Epithelial cell of proximal tubule (primary cell): ENCODE results near the gene KLHL21. TPM values are rescaled to one million over a fixed set of nuclear protein-coding genes. Genes with fewer than 3 reads are reported as not detected.

Experiments used
- DNase-seq: peaks from one replicate; pipeline ENCODE4 v3.0.0-alpha.2; 2011; ENCODE audit warnings: low read depth
- H3K4me3 ChIP-seq: 2 replicates; pipeline ENCODE4 v1.5.1; 2011; ENCODE audit warnings: low read depth, mild to moderate bottlenecking, low read length
- CTCF ChIP-seq: conservative IDR thresholded peaks from 2 replicates; pipeline ENCODE4 v1.5.1; 2012; ENCODE audit warnings: low read depth, mild to moderate bottlenecking, low read length
- total RNA-seq: library from RNA; depleted of rRNA; stranded (reverse); fragments of >200 nt; gene quantifications from 2 replicates; pipeline ENCODE4 v1.2.3, GENCODE V29; 2015

KLHL21 gene
- total RNA-seq, 1 donor from 2014 or later, result 28.1 TPM

GRCh38 chr1:6587261-6588005 lies 15.2 kb downstream of the KLHL21 start:
- H3K4me3 ChIP-seq, result no peak overlapping the region
- no peak for TF ChIP-seq CTCF
- DNase-seq, result no peak

GRCh38 chr1:6586404-6586816 lies 16.3 kb downstream of the KLHL21 start:
- no peak for TF ChIP-seq CTCF
- no peak overlapping the region for H3K4me3 ChIP-seq
- no peak for DNase-seq

GRCh38 chr1:6585841-6586240 lies 16.8 kb downstream of the KLHL21 start:
- no peak for DNase-seq
- no peak overlapping the region for H3K4me3 ChIP-seq
- no peak for TF ChIP-seq CTCF

- no peak overlapping the region for H3K4me3 ChIP-seq
- no peak for TF ChIP-seq CTCF
- DNase-seq, result no peak
Measured at GRCh38 chr1:6585081-6585722, 17.5 kb downstream of the KLHL21 start.

- no peak overlapping the region for H3K4me3 ChIP-seq
- DNase-seq, result no peak
- peak; percentile 20 for TF ChIP-seq CTCF
Measured at GRCh38 chr1:6584126-6585080, 18.3 kb downstream of the KLHL21 start.

GRCh38 chr1:6582370-6582769 lies 20.3 kb downstream of the KLHL21 start:
- H3K4me3 ChIP-seq, result peak overlapping the region; percentile 2
- TF ChIP-seq CTCF, result no peak
- no peak for DNase-seq
